HCT116 (cell line): ENCODE results near the gene PPM1H.

ENCODE experiments used
- CTCF ChIP-seq, 3 experiments: fragments of 200-600 bp in 1 of 3; sonication (generic) in 1 of 3; IDR thresholded peaks in 2 of 3; conservative IDR thresholded peaks in 1 of 3; 2 replicates each; pipeline ENCODE4 v1.5.1; 2012 to 2017; ENCODE audit warnings: low read depth in 2 of 3, low read length in 2 of 3, antibody characterized with exemption in 1 of 3, borderline replicate concordance in 1 of 3, control low read depth in 1 of 3, mild to moderate bottlenecking in 1 of 3, mixed read lengths in 1 of 3, mixed run types in 1 of 3, moderate library complexity in 1 of 3; ENCODE audit not compliant: insufficient read depth in 1 of 3
- EZH2 ChIP-seq: fragments of 200-600 bp; sonication (generic); IDR thresholded peaks from 2 replicates; pipeline ENCODE4 v1.6.1; 2017; ENCODE audit warnings: antibody characterized with exemption, mixed run types
- JUND ChIP-seq: IDR thresholded peaks from 2 replicates; pipeline ENCODE4 v1.6.1; 2012
- MAX ChIP-seq: IDR thresholded peaks from 2 replicates; pipeline ENCODE4 v1.6.1; 2012
- POLR2A ChIP-seq: IDR thresholded peaks from 2 replicates; pipeline ENCODE4 v1.7.0; 2011; ENCODE audit warnings: borderline replicate concordance; ENCODE audit not compliant: insufficient read depth, insufficient read length; ENCODE audit errors: extremely low read depth
- POLR2AphosphoS5 ChIP-seq: IDR thresholded peaks from 2 replicates; pipeline ENCODE4 v1.6.1; 2011; ENCODE audit warnings: mild to moderate bottlenecking, low read depth, low read length, moderate library complexity
- REST ChIP-seq: IDR thresholded peaks from 2 replicates; pipeline ENCODE4 v1.6.1; 2012; ENCODE audit warnings: low read depth
- YY1 ChIP-seq: IDR thresholded peaks from 2 replicates; pipeline ENCODE4 v1.6.1; 2011; ENCODE audit warnings: low read length, low read depth, moderate library complexity, mild to moderate bottlenecking; ENCODE audit not compliant: insufficient replicate concordance; ENCODE audit errors: extremely low read depth

GRCh38 chr12:62766496-62766895 is 168.5 kb downstream of the PPM1H start:
- TF ChIP-seq POLR2AphosphoS5: no peak
- TF ChIP-seq YY1: no peak
- no peak for TF ChIP-seq REST
- no peak for TF ChIP-seq CTCF (IDR thresholded peaks at IDR 0.05 in 2 of 3, conservative IDR thresholded peaks at IDR 0.05 in 1 of 3; ENCODE audit: borderline replicate concordance in 1 of 3, insufficient read depth in 1 of 3, low read depth in 2 of 3, low read length in 2 of 3)
- no peak for TF ChIP-seq EZH2
- TF ChIP-seq JUND: no peak
- no peak for TF ChIP-seq MAX
- no peak for TF ChIP-seq POLR2A
